Putamen (tissue), 1 donor: ENCODE data around the gene EREG.

Experiments
- DNase-seq: peaks from one replicate; pipeline ENCODE4 v3.0.0-alpha.2; 2016; ENCODE audit warnings: low spot score

The EREG gene

GRCh38 chr4:74344031-74344430, 20.9 kb upstream of the EREG start:
- DNase-seq, result no peak

- DNase-seq, result no peak
These were observed 11.1 kb upstream of the EREG start for GRCh38 chr4:74353858-74354257.

GRCh38 chr4:74357965-74358364, 7.0 kb upstream of the EREG start:
- DNase-seq, result no peak

DNA sequence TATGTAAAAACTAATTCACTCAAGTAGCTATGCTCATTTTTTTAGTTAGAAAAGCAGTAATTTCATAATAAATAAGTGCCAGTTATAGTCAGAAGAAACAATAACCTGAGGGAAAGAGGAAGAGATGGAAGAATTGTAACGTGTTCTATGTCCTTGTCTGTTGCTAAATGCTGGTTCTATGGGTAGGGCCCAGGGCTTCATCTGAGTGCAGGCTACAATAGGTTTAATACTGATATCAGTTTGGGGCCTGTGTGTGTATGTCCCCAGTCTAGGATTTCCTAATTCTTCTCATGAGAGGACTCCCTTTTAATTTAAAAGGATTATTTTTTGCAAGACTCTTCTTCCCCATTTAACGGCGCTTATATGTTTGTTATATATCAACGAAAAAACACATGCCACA, 3.3 kb upstream of the EREG start:
- DNase-seq, result no peak

DNA sequence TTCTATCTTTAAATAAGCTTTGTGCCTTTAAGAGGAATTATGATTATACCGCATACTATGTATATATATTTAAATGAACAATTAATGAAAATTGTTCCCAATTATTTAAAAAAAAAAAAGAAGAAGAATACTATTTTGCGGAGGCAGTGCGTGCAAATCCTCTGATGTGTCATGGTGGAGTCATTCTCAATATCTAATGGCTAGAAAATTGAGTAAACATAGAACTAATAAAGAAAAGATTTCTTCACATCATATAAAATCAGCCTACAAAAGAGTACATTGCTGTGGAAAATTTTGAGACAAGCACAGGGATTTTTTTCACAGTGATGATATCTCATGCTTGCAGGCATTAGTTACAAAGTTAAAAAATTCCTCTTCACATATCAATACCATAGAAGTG, 2.6 kb upstream of the EREG start:
- DNase-seq, result no peak

DNA sequence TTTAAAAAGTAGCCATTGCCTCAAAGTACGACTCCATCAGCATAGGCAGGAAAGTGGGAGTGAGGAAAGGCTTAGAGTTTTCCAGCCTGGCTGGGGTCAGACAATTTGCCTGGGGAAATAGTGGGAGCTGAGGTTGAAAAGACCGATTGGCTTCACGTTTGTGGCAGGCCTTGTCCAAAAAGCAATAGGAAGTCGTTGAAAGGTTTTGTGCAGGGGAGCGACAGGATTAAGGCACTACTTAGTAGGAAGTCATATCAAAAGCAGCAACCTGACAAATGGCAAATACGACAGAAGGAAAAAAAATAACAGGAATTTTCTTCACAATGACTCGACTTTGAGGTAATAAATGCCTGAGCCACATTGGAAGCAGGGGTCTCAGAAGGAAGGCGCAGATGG, 691 bp upstream of the EREG start:
- DNase-seq, result no peak

- DNase-seq, result no peak
These were observed 816 bp downstream of the EREG start for GRCh38 chr4:74365761-74366160.

DNA sequence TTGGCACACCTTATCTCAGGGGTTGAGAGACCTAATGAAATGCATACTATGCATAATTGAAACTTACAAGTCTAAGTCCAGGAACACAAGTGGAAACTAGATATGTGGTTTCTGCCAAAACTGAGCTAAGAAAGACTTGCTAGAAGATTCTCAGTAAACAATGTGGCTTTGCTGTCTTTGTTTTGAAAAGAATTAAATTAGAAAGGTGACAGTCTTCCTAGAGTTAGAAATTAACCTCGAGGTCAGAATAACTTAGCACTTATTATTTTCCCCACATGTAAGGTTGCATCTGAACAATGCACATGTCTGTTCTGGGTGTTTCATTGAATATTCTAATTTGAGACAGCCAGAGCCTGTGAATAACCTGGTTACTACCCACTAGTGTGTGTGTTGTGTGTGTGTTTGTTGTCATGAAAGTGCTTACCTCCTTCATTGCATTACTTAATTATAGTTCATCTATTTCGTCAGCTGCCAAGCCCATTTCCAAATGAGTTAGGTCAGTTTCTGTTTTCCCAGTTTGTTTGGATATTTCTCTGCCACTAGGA, 1.5 kb downstream of the EREG start:
- DNase-seq, result no peak

DNA sequence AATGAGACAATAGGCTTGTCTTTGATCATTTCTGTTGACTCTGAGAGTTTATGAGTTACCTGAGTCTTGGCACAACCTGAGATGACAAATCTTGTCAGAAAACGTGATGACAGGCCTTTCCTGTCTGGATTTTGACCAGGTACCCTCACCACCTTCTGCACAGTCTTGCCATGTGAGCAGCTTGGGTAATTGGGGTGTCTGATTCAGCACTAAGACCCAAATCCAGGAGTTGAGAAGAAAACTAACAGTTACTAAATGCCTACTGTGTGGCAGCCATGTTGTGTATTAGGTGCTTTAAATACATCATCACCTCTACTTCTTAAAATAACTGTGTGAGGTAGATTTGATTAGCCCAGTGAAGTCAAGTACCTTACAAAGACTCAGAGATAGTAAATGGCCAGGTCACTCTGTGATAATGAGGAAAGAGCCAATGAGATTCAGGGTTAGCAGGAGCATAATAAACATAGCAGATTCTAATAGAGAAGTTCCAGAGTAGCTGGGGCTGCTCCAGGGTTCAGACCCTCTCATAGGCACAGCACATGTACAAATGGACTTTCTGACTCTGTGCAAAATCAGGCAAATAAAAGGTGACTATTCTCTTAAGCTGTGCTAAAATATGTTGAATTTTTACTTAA, 2.8 kb downstream of the EREG start:
- DNase-seq, result no peak

- no peak for DNase-seq
These were observed 3.7 kb downstream of the EREG start for GRCh38 chr4:74368596-74368995.

GRCh38 chr4:74369855-74370254, 4.9 kb downstream of the EREG start:
- DNase-seq, result no peak

DNA sequence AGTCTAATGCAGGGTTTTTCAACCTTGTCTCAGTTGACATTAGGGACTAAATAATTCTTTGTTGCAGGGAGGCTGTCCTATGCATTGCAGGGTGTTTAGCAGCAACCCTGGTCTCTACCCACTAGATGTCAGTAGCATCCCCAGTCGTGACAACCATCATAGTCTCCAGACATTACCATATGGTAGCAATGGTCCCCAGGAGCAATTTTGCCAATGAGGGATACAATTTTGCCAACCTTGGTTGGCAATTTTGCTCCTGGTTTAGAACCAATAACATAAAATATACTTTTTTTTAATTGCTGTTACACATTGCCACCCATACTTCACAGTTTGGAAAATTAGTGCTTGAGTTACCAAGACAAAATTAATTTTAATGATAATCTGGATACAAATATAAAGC, 6.0 kb downstream of the EREG start:
- no peak for DNase-seq

DNA sequence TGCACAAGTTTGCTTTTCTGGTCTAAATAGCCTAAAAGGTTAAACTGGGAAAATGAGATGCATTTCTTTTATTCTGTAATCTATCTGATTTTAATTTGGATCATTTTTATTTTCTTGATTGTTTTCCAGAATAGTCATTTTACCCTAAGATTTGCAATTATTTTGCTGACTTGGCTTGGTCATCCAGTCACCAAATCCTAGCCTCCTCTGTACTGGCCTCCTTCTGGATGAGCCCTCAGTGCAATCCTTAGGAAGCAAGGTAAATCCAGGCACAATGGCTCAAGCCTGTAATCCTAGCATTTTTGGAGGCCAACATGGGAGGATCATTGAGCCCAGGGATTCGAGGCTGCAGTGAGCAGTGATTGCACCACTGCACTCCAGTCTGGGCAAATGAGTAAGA, 9.2 kb downstream of the EREG start:
- DNase-seq, result no peak

DNA sequence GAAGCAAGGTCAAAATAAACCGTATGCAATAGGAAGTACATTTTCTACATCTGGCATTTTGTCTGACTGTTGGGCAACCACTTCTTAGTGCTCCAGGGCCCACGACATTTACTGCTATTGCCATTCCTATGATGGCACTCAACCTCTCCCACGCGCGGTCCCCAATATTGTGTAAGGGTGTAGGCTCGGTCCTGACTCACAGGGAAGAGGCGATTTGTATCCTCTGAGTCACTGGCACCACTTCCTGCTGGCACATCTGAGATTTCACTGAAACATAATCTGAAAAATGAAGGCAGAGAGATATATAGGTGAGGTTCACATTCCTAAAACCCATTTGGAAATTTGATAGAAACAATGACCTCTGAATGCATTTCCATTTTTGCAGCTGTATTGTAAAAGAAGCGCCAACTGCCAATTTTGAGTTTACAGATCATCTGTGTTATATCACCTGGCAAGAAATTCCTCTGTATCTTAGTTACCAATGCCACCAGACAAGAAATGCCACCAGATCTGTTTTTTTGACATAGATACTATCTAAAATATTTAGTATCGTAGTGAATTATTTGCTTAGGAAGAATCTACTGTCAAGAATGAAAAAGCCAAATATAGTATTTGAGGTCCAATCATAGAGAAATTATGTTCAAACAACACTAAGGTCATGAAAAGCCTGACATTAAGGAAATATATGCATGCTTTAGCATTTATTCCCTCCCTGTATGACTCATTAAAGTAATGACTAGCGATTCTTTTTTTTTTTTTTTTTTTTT, 9.8 kb downstream of the EREG start:
- DNase-seq, result no peak

- no peak for DNase-seq
These were observed 11.0 kb downstream of the EREG start for GRCh38 chr4:74375824-74376426.

GRCh38 chr4:74376888-74377483, 12.0 kb downstream of the EREG start:
- DNase-seq, result peak; percentile 7

DNA sequence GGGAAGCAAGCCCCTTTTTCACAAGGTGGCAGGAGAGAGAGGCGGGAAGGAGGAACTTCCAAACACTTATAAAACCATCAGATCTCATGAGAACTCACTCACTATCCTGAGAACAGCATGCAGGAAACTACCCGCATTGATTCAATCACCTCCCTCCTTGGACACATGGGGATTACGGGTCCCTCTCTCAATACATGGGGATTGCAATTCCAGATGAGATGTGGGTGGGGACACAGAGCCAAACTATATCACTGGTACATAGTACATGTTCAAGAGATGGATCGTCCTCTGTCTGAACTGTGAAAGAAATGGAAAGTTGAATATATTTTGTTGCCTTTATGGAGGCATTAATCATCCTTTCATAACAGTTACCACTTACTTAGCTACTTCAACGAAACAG, 12.8 kb downstream of the EREG start:
- no peak for DNase-seq

DNA sequence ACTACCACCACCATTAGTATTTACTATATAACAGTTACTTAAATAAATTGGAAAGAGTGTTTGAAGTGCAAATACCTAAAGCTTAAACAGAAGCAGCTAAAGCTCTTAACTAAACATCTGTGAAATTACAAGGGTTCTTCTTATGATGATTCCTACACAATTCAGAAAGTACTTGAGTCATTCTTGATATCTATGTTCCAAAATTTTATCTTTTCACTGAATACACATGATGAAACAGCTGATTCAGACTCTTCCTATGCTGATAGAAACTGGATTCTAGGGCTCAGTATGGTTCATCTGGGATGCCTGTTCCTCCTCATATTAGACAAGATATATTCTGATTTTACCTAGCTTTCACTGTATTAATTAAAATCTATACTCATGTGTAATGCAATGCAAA, 13.6 kb downstream of the EREG start:
- no peak for DNase-seq

DNA sequence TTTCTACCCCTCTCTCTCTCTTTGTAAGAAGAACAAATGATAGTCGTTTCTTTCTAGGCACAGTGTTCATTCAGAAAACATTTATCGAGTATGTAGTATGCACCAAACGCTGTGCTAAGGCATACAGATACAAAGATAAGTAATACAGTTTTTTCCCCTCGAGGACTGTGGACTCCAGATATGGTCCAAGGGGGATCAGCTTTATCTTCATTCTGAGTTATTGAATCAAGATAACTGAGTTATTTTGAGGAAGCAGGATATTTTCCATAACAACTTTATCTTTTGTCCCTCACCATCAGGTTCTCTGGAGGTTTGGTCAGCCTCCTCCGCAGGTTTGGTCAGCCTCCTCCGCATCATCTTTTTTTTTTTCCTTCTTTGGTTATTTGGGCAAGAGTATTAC, 15.0 kb downstream of the EREG start:
- DNase-seq, result no peak

DNA sequence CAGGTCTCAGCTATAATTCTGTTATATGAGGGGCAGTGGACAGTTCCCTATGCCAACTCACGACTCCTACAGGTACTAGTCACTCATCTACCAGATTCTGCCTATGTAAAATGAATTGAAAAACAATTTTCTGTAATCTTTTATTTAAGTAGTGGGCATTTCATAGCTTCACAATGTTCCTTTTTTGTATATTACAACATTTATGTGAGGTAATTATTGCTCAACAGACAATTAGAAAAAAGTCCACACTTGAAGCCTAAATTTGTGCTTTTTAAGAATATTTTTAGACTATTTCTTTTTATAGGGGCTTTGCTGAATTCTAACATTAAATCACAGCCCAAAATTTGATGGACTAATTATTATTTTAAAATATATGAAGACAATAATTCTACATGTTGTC, 20.4 kb downstream of the EREG start:
- DNase-seq, result no peak

DNA sequence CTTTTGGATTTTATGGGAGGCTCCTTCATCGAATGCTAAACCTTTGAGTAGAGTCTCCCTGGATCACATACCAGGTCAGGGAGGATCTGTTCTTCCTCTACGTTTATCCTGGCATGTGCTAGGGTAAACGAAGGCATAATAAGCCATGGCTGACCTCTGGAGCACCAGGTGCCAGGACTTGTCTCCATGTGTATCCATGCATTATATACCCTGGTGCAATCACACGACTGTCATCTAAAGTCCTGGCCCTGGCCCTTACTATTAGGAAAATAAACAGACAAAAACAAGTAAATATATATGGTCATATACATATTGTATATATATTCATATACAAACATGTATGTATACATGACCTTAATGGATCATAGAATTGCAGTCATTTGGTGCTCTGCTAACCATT, 21.2 kb downstream of the EREG start:
- no peak for DNase-seq

GRCh38 chr4:74387790-74388189, 22.8 kb downstream of the EREG start:
- no peak for DNase-seq

DNA sequence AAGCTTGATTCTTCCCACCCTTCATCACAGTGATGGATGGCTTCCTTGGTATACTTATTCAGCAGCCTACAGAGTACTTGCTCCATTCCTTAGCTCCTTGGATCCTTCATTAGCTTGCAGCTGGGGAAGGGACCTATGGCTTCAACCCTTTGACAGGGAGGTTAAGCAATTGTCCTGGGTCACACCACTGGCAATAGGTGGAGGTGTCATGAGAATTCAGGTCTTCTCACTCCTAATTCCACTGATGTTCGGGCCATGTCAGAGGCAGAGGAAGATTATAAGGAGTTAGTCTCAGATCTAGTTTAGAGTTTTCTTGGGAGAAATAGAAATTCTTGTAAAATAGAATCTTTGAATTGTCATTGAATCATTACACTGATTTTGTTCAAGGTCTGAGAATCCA, 24.5 kb downstream of the EREG start:
- DNase-seq, result no peak
